HG03175 (cell line): ENCODE measurements around the gene METTL2B.
"Not testable (repeated sequence)": the region's sequence is repeated elsewhere in the genome, so short reads cannot be mapped to it uniquely, and the experiment has no call there.

Experiments used
- ATAC-seq: cut with Tn5 transposase; IDR thresholded peaks from one replicate; pipeline ENCODE4 v1.9.1; 2021; ENCODE audit warnings: mild to moderate bottlenecking, moderate library complexity; ENCODE audit not compliant: unreplicated experiment

The METTL2B gene

GRCh38 chr7:128523932-128524524 lies 47.5 kb downstream of the METTL2B start:
- not testable (repeated sequence) for ATAC-seq

DNA sequence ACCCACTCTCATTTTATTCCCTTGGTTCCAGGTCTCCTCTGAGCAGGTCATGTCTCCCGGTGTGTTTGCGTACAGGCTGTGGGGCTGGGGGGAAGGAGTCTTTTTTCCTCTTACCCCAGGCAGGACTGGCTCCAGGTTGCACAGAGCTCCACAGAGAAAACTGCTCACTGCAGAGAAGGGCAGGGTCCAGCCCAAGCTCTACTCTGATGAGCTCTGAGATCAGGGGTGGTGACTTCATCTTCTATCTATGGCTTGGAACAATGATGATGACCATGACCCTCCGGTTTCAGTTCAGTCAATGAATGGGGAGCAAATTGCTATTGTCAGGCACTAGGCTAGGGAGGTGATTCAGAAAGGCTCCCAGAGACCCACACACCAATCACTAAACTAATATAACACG lies 49.0 kb downstream of the METTL2B start:
- ATAC-seq, result not testable (repeated sequence)

- ATAC-seq, result not testable (repeated sequence)
Observed at GRCh38 chr7:128526062-128526466, 49.5 kb downstream of the METTL2B start.

DNA sequence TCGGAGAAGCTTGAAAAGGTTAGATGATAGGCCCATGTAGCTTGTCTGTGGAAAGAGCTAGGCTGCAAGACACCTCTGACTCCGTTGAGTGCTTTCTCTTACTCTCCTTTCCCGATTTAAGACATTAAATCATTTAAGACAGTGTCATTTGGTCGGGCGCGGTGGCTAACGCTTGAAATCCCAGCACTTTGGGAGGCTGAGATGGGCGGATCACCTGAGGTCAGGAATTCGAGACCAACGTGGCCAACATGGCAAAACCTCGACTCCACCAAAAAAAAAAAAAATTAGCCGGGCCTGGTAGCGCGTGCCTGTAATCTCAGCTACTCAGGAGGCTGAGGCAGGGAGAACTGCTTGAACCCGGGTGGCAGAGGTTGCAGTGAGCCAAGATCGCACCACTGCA lies 52.6 kb downstream of the METTL2B start:
- ATAC-seq, result not testable (repeated sequence)

GRCh38 chr7:128530121-128530854 lies 53.7 kb downstream of the METTL2B start:
- ATAC-seq, result peak; percentile 17

GRCh38 chr7:128530855-128531104 lies 54.2 kb downstream of the METTL2B start:
- no peak for ATAC-seq

GRCh38 chr7:128531105-128531954 lies 54.8 kb downstream of the METTL2B start:
- peak; percentile 79 for ATAC-seq

- peak; percentile 6 for ATAC-seq
Observed at GRCh38 chr7:128531955-128532478, 55.5 kb downstream of the METTL2B start.

GRCh38 chr7:128532956-128533355 lies 56.4 kb downstream of the METTL2B start:
- not testable (repeated sequence) for ATAC-seq

- ATAC-seq, result not testable (repeated sequence)
Observed at GRCh38 chr7:128537410-128537809, 60.9 kb downstream of the METTL2B start.

DNA sequence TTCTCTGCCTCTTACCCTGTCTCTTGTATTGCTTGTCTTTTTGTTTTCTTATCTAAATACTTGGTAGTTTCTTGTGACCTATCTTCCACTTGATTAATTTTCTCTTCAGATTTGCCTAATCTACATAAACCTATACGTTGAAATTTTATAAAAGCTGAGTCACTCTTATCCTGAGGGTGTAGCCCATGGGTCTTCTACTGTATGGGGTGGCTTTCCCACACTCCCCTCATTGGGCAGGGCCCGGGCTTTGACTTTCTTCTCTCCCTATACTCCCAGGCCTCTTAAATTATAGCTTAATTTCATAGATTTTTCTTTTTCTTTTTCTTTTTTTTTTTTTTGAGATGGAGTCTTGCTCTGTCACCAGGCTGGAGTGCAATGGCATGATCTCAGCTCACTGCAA lies 66.0 kb downstream of the METTL2B start:
- ATAC-seq, result not testable (repeated sequence)

- not testable (repeated sequence) for ATAC-seq
Observed at GRCh38 chr7:128543300-128543699, 66.8 kb downstream of the METTL2B start.

GRCh38 chr7:128546319-128546851 lies 69.8 kb downstream of the METTL2B start:
- ATAC-seq, result not testable (repeated sequence)

DNA sequence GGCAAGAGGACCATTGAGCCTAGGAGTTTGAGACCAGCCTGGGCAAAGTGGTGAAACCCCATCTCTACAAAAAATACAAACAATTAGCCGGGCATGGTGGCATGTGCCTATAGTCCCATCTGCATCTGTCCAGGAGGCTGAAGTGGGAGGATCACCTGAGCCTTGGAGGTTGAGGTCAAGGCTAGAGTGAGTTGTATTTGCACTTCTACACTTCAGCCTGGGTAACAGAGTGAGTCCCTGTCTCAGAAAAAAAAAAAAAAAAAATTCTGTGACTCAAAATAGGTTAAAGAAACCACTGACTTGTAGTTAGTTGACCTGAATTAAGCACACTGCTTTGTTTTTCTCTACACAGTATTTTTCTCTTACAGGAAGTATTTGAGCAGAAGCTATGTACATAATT lies 74.4 kb downstream of the METTL2B start:
- no peak for ATAC-seq

GRCh38 chr7:128554394-128554793 lies 77.8 kb downstream of the METTL2B start:
- not testable (repeated sequence) for ATAC-seq
